ENCODE data around the gene BCL2L2.

DNA sequence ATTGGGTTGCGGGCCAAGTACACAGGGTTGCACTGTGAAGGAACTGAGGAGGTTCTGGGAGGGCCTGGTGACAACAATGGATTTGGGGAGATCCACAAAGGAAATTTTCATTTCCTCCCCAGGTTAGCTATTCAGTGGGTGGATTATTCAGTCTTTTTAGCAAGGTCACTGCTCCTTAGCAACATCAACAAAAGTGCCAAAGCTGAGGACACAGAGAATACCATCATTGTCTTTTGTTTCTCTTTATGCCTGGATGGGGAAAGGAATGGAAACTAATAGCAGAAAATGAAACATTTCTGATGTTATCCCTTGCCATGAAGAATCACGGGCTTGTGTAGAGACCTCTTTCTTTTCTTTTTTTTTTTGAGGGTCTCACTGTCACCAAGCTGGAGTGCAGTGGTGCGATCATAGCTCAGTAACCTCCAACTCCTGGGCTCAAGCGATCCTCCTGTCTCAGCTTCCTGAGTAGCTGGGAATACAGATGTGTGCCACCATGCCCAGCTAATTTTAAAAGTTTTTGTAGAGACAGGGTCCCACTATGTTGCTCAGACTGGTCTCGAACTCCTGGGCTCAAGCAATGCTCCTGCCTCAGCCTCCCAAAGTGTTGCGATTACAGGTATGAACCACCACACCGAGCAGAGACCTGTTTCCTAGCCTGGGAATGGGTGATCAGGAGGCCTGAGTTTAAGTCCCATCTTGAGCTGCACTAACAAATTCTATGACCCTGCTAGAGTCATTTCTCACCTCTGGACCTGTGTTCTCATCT, 10.4 kb upstream of the BCL2L2 start:
- TF ChIP-seq ZFP3 (CRISPR knock-in tag; IDR thresholded peaks at IDR 0.05) (no peak), CREB5 (CRISPR knock-in tag; IDR thresholded peaks at IDR 0.05; ENCODE audit: low read depth) (no peak)
